HK-2 (cell line): ENCODE results near the gene TLK2.
"Not testable (repeated sequence)": the region's sequence is repeated elsewhere in the genome, so short reads cannot be mapped to it uniquely, and the experiment has no call there.

ENCODE experiments used
- DNase-seq: peaks from one replicate; pipeline ENCODE4 v3.0.0-alpha.2; 2018; ENCODE audit not compliant: unreplicated experiment

Gene TLK2

GRCh38 chr17:62490990-62491389 is 12.4 kb downstream of the TLK2 start:
- not testable (repeated sequence) for DNase-seq

DNA sequence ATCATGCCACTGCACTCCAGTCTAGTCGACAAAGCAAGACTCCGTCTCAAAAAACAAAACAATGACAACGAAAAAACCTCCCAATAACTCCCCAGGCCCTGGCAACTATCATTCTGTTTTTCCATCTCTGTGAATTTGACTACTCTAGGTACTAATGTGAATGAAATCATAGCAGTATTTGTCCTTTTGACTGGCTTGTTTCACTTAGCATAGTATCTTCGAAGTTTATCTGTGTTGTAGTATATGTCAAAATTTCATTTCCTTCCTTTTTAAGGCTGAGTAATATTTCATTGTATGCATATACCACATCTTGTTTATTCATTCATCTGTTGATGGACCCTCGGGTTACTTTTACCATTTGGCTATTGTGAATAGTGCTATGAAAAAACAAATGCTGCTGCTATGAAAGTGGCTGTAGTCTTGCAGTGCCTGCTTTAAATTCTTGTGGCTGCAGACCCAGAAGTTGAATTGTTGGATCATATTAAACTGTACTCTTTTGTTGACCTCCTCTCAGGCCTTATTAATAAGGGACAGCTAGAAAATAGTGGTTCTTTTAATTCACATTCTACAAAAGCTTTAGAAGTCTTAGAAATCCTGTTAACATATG is 14.5 kb downstream of the TLK2 start:
- DNase-seq: not testable (repeated sequence)

GRCh38 chr17:62494073-62494472 is 15.4 kb downstream of the TLK2 start:
- DNase-seq: not testable (repeated sequence)

GRCh38 chr17:62496344-62496743 is 17.7 kb downstream of the TLK2 start:
- DNase-seq: not testable (repeated sequence)

GRCh38 chr17:62498796-62499195 is 20.2 kb downstream of the TLK2 start:
- DNase-seq: not testable (repeated sequence)

GRCh38 chr17:62500463-62500862 is 21.8 kb downstream of the TLK2 start:
- DNase-seq: not testable (repeated sequence)

DNA sequence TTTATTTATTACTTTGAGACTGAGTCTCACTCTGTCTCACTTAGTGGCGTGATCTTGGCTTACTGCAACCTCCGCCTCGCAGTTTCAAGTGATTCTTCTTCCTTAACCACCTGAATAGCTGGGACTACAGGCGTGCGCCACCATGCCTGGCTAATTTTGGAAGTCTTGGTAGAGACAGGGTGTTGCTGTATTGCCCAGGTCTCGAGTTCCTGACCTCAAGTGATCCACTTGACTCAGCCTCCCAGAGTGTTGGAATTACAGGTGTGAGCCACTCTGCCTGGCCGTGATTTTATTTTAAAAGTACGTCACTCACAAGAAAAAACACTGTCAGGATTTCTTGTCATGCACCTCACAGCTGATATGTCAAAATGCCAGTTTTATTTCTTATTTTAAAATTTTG is 26.2 kb downstream of the TLK2 start:
- not testable (repeated sequence) for DNase-seq

GRCh38 chr17:62507191-62507836 is 28.7 kb downstream of the TLK2 start:
- not testable (repeated sequence) for DNase-seq

DNA sequence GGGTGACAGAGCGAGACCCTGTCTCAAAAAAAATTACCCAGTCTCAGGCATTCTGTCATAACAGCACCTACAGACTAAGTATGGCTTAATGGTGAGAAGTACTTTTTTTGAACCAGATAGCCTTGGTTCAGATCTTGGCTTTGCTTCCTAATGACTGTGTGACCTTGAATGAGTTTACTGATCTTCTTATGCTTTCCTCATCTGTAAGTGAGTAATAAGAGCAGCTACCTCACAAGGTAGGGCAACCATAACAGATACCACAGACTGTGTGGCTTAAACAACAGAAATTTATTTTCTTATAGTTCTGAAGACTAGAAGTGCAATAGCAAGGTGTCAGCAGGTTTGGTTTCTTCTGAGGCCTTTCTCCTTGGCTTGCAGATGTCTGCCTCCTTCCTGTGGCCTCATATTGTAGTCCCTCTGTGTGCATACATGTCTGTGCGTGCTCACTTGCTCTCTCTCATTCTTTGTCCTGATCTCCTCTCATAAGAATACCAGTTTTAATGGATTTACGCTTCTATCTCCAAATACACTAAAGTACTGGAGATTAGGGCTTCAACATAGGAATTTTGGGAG is 31.7 kb downstream of the TLK2 start:
- not testable (repeated sequence) for DNase-seq

GRCh38 chr17:62511014-62511413 is 32.4 kb downstream of the TLK2 start:
- DNase-seq: not testable (repeated sequence)

GRCh38 chr17:62516376-62516775 is 37.8 kb downstream of the TLK2 start:
- DNase-seq: not testable (repeated sequence)

DNA sequence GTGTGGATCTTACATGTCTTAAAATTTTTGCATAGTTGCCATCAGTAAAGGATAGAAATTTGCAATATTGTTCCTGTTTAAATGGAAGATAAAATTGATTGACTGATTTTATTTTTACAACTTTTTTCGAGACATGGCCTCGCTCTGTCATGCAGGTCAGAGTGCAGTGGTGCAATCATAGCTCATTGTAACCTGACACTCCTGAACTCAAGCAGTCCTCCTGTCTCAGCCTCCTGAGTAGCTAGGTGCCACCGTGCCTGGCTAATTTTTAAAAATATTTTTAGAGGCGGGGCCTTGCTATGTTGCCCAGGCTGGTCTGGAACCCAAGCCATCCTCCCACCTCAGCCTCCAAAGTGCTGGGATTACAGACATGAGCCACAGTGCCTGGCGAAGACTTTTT is 42.7 kb downstream of the TLK2 start:
- not testable (repeated sequence) for DNase-seq

DNA sequence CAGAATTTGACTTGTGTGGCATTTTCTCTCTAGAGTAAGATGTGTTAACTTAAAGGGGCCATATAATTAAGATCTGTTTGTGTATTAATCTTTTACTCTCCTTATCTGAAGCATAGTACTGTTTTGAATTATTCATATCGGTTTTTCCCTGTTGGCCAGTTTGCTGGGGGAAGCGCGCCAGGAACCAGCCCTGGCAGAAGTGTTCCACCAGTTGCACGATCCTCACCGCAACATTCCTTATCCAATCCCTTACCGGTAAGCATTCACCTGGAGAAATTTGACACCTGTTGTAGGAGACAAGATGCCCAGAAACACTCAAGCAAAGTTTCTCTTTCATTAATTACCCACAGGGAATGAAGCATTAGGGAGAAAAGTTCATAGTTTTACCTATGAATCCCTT is 45.5 kb downstream of the TLK2 start:
- not testable (repeated sequence) for DNase-seq

DNA sequence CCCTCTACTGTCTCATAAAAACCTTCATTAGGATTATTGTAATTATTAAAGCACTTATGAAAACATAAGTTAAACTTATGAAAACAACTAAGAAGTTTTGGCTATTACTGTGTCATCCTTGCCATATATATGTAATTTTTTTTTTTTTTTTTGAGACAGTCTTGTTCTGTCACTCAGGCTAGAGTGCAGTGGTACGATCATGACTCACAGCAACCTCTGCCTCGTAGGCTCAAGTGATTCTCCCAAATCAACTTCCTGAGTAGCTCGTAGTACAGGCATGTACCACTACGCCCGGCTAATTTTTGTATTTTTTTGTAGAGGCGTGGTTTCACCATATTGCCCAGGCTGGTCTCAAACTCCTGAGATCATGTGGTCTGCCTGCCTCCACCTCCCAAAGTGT is 46.7 kb downstream of the TLK2 start:
- DNase-seq: not testable (repeated sequence)

GRCh38 chr17:62530936-62531335 is 52.3 kb downstream of the TLK2 start:
- not testable (repeated sequence) for DNase-seq

GRCh38 chr17:62536557-62536956 is 57.9 kb downstream of the TLK2 start:
- not testable (repeated sequence) for DNase-seq

GRCh38 chr17:62541073-62541472 is 62.4 kb downstream of the TLK2 start:
- not testable (repeated sequence) for DNase-seq

GRCh38 chr17:62543278-62543775 is 64.7 kb downstream of the TLK2 start:
- not testable (repeated sequence) for DNase-seq

- DNase-seq: not testable (repeated sequence)
Observed at GRCh38 chr17:62546066-62546465, 67.4 kb downstream of the TLK2 start.

- DNase-seq: not testable (repeated sequence)
Observed at GRCh38 chr17:62552851-62553659, 74.4 kb downstream of the TLK2 start.

GRCh38 chr17:62557532-62557931 is 78.9 kb downstream of the TLK2 start:
- not testable (repeated sequence) for DNase-seq

DNA sequence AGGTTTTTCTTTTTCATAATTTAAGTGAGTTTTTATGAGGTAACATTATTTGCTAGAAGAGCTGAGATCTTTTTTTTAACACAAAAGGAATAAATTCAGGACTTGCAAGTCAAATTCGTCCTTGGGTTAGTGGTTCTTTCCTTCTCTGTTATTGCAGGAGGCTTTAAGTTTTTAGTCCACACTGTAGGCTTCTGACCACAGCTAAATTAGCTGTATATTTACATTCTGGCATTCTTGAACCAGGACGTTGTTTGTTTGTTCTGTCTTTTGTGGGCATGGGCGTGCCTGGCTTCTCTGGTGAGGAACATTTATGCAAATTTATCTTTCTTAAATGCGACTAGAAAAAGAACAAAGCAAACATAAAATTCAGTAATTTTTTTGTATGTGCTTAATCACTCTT is 80.3 kb downstream of the TLK2 start:
- not testable (repeated sequence) for DNase-seq
